GM10248 (cell line): Measurements from ENCODE around the gene HLA-E.

ENCODE experiments used
- CTCF ChIA-PET: fragments of 300-600 bp; sonication (Branson Sonifier 250); formaldehyde crosslinking; extraction: SDS; loops from one replicate; lab custom pipeline; 2021; ENCODE audit warnings: antibody characterized with exemption; lab: Yijun Ruan, JAX
- POLR2A ChIA-PET: fragments of 350-650 bp; sonication (Branson Sonifier 250); formaldehyde crosslinking; extraction: SDS; loops from one replicate; lab custom pipeline; 2020; ENCODE audit warnings: antibody characterized with exemption; lab: Yijun Ruan, JAX
- DNase-seq: peaks from one replicate; pipeline ENCODE4 v3.0.0; 2012; ENCODE audit errors: extremely low spot score
- TF ChIP-seq, protein P1 (sequence below): IDR thresholded peaks from 2 replicates; pipeline ENCODE4 v1.5.1; 2012; ENCODE audit warnings: mild to moderate bottlenecking, low read depth; ENCODE audit errors: extremely low read depth, missing control alignments, control extremely low read depth

HLA-E gene

GRCh38 chr6:30530014-30530413 is 40.7 kb downstream of the HLA-E start:
- TF ChIP-seq, protein P1, sequence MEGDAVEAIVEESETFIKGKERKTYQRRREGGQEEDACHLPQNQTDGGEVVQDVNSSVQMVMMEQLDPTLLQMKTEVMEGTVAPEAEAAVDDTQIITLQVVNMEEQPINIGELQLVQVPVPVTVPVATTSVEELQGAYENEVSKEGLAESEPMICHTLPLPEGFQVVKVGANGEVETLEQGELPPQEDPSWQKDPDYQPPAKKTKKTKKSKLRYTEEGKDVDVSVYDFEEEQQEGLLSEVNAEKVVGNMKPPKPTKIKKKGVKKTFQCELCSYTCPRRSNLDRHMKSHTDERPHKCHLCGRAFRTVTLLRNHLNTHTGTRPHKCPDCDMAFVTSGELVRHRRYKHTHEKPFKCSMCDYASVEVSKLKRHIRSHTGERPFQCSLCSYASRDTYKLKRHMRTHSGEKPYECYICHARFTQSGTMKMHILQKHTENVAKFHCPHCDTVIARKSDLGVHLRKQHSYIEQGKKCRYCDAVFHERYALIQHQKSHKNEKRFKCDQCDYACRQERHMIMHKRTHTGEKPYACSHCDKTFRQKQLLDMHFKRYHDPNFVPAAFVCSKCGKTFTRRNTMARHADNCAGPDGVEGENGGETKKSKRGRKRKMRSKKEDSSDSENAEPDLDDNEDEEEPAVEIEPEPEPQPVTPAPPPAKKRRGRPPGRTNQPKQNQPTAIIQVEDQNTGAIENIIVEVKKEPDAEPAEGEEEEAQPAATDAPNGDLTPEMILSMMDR, result no peak
- DNase-seq, result no peak
- ChIA-PET POLR2A (interaction anchor here (0.6 to 1.7 kb wide), 6 partner anchors 9 to 85 kb away, joined by 3 to 12 read pairs (median 8); partner anchors contain the start of gene PRR3), CTCF (interaction anchor here (0.8 to 7.2 kb wide), 11 partner anchors 13 to 557 kb away, joined by 3 to 160 read pairs (median 6); no protein-coding TSS in a partner anchor)

DNA sequence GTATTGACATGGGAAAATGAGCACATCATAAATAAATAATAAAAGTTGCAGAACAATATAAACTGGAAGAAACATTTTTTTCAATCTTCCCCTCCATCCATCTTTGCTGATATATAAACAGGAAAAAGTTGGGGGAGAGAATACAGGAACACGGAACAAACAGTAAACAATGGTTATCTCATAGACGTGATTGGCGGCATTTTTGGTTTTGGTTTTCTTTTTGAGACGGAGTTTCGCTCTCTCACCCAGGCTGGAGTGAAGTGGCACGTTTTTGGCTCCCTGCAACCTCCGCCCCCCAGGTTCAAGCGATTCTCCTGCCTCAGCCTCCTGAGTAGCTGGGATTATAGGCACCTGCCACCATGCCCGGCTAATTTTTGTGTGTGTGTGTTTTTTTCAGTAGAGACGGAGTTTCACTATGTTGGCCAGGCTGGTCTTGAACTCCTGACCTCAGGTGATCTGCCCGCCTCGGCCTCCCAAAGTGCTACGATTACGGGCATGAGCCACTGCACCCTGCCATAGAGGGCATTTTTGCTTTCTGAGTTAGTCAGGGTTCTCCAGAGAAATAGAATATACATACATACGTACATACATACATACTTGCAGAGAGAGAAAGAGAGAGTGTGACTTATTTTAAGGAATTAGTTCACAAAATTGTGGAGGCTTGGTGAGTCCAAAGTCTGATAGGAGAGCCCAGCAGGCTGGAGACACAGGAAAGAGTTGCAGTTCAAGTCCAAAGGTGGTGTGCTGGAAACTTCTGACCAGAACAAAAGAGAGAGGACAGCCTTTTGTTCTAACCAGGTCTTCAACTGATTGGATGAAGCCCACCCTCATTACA is 44.4 kb downstream of the HLA-E start:
- ChIA-PET POLR2A (interaction anchor here (0.6 to 1.4 kb wide), 2 partner anchors 40 to 41 kb away, joined by 3 to 7 read pairs; no protein-coding TSS in a partner anchor), CTCF (interaction anchor here (1.4 to 7.2 kb wide), 11 partner anchors 9 to 197 kb away, joined by 3 to 160 read pairs (median 12); no protein-coding TSS in a partner anchor)
- TF ChIP-seq, protein P1, result no peak
- no peak for DNase-seq

GRCh38 chr6:30537931-30538330 is 48.6 kb downstream of the HLA-E start:
- ChIA-PET POLR2A (no interaction called here), CTCF (interaction anchor here (0.7 to 12.5 kb wide), 3 partner anchors 55 to 376 kb away, joined by 3 to 278 read pairs (median 3); partner anchors contain the start of gene VARS2)
- TF ChIP-seq, protein P1, result no peak
- no peak for DNase-seq

DNA sequence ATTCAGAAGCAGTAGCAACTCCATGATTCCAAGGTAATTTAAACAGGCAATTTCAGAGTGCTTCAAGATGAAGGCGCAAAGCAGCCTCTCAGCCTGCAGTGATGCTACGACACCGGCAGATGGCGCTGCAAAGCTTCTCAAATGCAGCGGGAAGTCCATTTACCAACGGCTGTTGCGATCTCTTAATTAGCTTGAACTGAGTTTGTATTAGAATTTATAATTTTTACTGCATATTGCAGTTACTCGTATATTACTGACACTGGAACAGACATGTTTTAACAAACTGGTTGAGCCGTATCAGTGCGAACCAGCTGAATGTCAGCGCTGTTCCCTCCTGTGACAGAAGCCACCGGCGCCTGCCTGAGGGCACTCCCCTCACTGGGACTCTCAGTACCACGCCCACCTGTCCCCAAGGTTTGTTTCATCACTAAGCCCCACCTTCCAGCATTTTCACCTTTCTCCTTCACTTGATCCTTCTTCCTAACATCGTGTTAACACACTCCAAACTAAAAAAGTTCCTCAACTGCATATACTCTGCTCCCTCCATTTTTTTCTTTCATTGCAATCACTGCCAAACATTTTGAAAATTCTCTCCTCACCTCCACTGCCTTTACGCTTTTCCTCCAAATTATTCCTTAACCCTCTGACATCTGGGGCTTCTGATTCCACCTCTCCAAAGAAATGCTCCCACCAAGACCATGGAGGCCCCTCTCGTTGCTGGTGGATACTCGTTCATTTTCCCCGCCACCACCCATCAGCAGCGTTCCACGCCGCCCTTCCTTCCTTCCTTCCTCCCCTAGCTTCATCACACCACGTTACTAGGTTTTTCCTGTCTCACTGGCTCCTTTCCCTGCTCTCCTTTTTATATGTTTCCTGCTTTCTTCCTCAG is 52.5 kb downstream of the HLA-E start:
- DNase-seq, result peak; percentile 74
- ChIA-PET CTCF (interaction anchor here (0.7 to 12.5 kb wide), 54 partner anchors 9 to 588 kb away, joined by 3 to 278 read pairs (median 5); partner anchors contain the start of genes DHX16, GNL1 and PRR3), POLR2A (no interaction called here)
- TF ChIP-seq, protein P1, result peak; percentile 100

DNA sequence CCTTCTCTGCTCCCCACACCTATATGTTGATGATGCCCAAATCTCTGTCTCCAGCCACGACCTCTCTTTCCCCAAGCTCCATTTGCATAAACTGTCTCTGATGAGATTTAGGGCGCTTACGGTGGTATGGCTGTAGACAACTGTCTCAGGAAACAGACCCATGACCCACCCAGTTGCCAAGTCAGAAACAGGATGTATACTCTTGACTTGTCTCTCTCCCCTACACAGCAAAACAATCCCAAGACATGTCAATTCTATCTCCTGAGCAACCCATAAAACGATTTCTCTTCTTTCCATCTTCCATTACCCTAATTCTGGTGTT is 53.1 kb downstream of the HLA-E start:
- POLR2A ChIA-PET, result no interaction called here
- no peak for DNase-seq
- CTCF ChIA-PET, result interaction anchor here (0.8 to 12.5 kb wide), 25 partner anchors 9 to 545 kb away, joined by 3 to 278 read pairs (median 7); partner anchors contain the start of genes DHX16, GNL1 and PRR3
- TF ChIP-seq, protein P1, result no peak

GRCh38 chr6:30542915-30543314 is 53.6 kb downstream of the HLA-E start:
- POLR2A ChIA-PET, result no interaction called here
- CTCF ChIA-PET, result interaction anchor here (0.8 to 12.5 kb wide), 16 partner anchors 13 to 545 kb away, joined by 3 to 278 read pairs (median 18); partner anchors contain the start of genes DHX16, GNL1 and PRR3
- no peak for DNase-seq

More at GRCh38 chr6:30542915-30543314, 53.6 kb downstream of the HLA-E start:
- TF ChIP-seq, protein P1, result no peak
